Measurements from ENCODE around the gene SMOC2. TPM values are rescaled to one million over a fixed set of nuclear protein-coding genes. Genes with fewer than 3 reads are reported as not detected.

The SMOC2 gene
- total and polyA plus RNA-seq, 2 of the 4 experiments (the other 2 are of a cell fraction) = not detected

GRCh38 chr6:168555618-168556273, 114.8 kb downstream of the SMOC2 start:
- Histone ChIP-seq H4K91ac (ENCODE audit: insufficient read depth, low read depth, low read length) (no peak overlapping the region), H2AFZ (replicated peaks; ENCODE audit: low read length, poor library complexity) (no peak overlapping the region), H4K8ac (ENCODE audit: low read depth in 2 of 2, low read length in 2 of 2) (no peak overlapping the region), H3K27me3 (ENCODE audit: control insufficient read depth, insufficient read depth, low read length) (no peaks in the 10 kb centered on the region), H3K9me3 (ENCODE audit: control insufficient read depth, insufficient read depth, low read length) (peaks cover 35% of the 10 kb centered on the region), H3K9me1 (ENCODE audit: insufficient read depth, low read length) (no peaks in the 10 kb centered on the region), H3K4ac (ENCODE audit: low read depth, low read length) (no peak overlapping the region), H4K5ac (ENCODE audit: low read depth, low read length) (no peak overlapping the region), H3K56ac (ENCODE audit: extremely low read depth, insufficient read depth, low read length) (no peak overlapping the region), H3K14ac (replicated peaks; ENCODE audit: low read depth, low read length) (no peak overlapping the region), H3K36me3 (ENCODE audit: control insufficient read depth, insufficient read depth, low read length) (no peaks in the 10 kb centered on the region), H2BK120ac (ENCODE audit: low read depth, low read length) (no peak overlapping the region), H4K20me1 (ENCODE audit: insufficient read depth, low read length) (no peaks in the 10 kb centered on the region), H2BK20ac (ENCODE audit: low read depth, low read length) (no peak overlapping the region), H3K18ac (ENCODE audit: low read depth, low read length) (no peak overlapping the region), H3K4me3 (ENCODE audit: insufficient read depth, low read depth, low read length) (no peak overlapping the region), H3K79me1 (ENCODE audit: low read depth in 1 of 2, low read length in 2 of 2) (no peaks in the 10 kb centered on the region), H3K4me2 (ENCODE audit: low read depth, low read length) (no peak overlapping the region), H3K23ac (ENCODE audit: low read depth, low read length) (no peak overlapping the region), H2BK15ac (ENCODE audit: low read depth, low read length) (no peak overlapping the region), H2BK5ac (ENCODE audit: low read depth, low read length, poor library complexity, severe bottlenecking) (no peak overlapping the region), H3K27ac (ENCODE audit: insufficient read depth, low read length) (no peak overlapping the region), H3K9ac (ENCODE audit: low read depth, low read length) (no peak overlapping the region), H2AK9ac (replicated peaks; ENCODE audit: low read depth, low read length, poor library complexity) (no peak overlapping the region), H2AK5ac (ENCODE audit: low read depth, low read length) (no peak overlapping the region), H3K4me1 (ENCODE audit: control insufficient read depth, insufficient read depth, low read length) (no peaks in the 10 kb centered on the region)
- WGBS, 2 experiments (ENCODE audit: extremely low coverage in 2 of 2, insufficient read length in 1 of 2) = 84% methylated on average over 33 of the region's 41 CpGs; no CpG with 5 or more reads in 1 of the 2 experiments
- no TSS peak for BruUV-seq (replicated peaks)
- ATAC-seq (ENCODE audit: low read depth) (no peak), DNase-seq (no peak)
- ChIA-PET CTCF (no interaction called here), POLR2A (ENCODE audit: unreplicated experiment) (no interaction called here)
- in situ Hi-C loops (cut with MboI; ENCODE audit: low sequenced_read_pairs) = no loop called here
- intact Hi-C loops (cut with micrococcal nuclease) = no loop called here
- dilution Hi-C loops (cut with HindIII; ENCODE audit: low sequenced_read_pairs, unreplicated experiment) = no loop called here
- TF ChIP-seq CHD1 (IDR thresholded peaks at IDR 0.05; ENCODE audit: low read depth, low read length) (no peak), RAD21 (IDR thresholded peaks at IDR 0.05; ENCODE audit: low read length) (no peak), SMC3 (IDR thresholded peaks at IDR 0.05; ENCODE audit: low read depth, low read length) (no peak), MAFK (IDR thresholded peaks at IDR 0.05; ENCODE audit: low read depth, low read length) (no peak), CEBPB (IDR thresholded peaks at IDR 0.05; ENCODE audit: low read depth, low read length) (no peak), RCOR1 (IDR thresholded peaks at IDR 0.05; ENCODE audit: insufficient replicate concordance, low read length) (no peak), NFE2L2 (IDR thresholded peaks at IDR 0.05; ENCODE audit: low read depth, low read length) (no peak), USF2 (IDR thresholded peaks at IDR 0.05; ENCODE audit: low read depth, low read length) (no peak), POLR2A (IDR thresholded peaks at IDR 0.05; ENCODE audit: low read depth, low read length) (no peak)

Measured in IMR-90 (cell line).